Forelimb muscle (tissue), 1 donor: ENCODE measurements around the gene MARCHF10. TPM values are rescaled to one million over a fixed set of nuclear protein-coding genes. Genes with fewer than 3 reads are reported as not detected.
A peak's percentile ranks its signal among the peaks of the same experiment; 100 is the strongest.
"Not testable (repeated sequence)": the region's sequence is repeated elsewhere in the genome, so short reads cannot be mapped to it uniquely, and the experiment has no call there.

Experiments
- DNase-seq: peaks from one replicate; pipeline ENCODE4 v3.0.0-alpha.2; 2013; ENCODE audit warnings: low read depth
- polyA plus RNA-seq: library from polyadenylated mRNA; unstranded; fragments of 120-200 nt; gene quantifications from one replicate; pipeline ENCODE4 v1.2.1, GENCODE V29; 2013; ENCODE audit not compliant: insufficient read length

Gene MARCHF10, protein sequence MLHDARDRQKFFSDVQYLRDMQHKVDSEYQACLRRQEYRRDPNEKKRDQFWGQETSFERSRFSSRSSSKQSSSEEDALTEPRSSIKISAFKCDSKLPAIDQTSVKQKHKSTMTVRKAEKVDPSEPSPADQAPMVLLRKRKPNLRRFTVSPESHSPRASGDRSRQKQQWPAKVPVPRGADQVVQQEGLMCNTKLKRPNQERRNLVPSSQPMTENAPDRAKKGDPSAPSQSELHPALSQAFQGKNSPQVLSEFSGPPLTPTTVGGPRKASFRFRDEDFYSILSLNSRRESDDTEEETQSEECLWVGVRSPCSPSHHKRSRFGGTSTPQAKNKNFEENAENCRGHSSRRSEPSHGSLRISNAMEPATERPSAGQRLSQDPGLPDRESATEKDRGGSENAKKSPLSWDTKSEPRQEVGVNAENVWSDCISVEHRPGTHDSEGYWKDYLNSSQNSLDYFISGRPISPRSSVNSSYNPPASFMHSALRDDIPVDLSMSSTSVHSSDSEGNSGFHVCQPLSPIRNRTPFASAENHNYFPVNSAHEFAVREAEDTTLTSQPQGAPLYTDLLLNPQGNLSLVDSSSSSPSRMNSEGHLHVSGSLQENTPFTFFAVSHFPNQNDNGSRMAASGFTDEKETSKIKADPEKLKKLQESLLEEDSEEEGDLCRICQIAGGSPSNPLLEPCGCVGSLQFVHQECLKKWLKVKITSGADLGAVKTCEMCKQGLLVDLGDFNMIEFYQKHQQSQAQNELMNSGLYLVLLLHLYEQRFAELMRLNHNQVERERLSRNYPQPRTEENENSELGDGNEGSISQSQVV
- 0.77 TPM for polyA plus RNA-seq

DNA sequence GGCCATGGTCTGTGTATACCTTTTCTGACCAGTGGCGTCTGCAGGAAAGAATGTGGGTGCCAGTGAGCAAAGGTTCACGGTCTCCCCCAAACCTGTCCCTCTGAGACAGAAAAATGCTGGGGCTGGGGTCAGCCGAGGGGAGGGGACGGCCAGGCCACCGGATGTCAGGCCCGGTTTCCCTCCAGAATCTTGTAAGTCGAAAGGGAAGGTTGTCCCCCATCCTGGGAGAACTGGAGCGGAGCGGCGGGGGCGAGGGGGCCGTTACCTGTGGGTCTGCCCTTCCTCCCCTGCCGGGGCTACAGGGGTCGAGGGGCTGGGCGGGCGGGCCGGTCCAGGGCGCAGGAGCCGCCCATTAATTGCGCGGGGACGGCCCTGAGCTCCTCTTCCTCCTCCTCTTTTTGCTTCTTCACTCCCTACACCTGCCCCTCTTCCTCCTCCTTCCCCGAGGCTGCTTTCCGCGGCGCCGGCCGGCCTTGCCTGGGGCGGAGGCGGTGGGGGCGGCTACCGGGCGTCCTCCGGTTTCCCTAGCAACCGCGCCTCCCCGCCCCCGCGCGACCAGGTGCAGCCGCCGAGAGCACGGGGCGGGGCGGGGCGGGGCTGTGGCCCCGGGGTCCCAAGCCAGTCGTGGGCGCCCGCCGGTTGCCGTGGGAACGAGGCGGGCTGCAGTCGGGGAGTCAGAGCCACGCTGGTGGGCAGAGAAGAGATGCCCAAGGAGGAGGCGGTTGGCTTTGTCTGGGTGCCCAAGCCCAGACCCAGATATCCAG is at the start of gene MARCHF10:
TSS of gene MARCHF10 (minus strand) at position 503 of the 764 bp plus-strand sequence. CDS start 6,579 bp downstream, outside the sequence.
- DNase-seq: no peak

DNA sequence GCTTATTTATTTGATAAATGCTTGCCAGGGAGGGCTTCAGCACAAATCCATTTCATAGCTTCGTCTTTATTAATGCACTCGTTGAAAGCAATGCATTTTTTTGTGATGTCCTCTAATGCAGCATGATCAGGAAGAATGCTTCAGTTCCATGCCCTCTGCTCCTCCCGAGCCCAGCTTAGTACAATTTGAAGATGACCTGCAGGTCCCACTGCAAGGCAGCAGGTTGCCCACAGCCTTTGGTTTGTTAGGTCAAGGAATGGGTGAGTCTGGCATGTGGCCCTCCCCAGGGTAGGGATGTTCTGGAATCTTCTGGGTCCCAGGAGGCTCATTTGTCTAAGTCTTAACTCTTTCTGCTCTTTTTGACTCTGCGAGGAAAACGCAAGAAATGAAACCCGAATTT is 49.4 kb upstream of the MARCHF10 start:
- DNase-seq: no peak

DNA sequence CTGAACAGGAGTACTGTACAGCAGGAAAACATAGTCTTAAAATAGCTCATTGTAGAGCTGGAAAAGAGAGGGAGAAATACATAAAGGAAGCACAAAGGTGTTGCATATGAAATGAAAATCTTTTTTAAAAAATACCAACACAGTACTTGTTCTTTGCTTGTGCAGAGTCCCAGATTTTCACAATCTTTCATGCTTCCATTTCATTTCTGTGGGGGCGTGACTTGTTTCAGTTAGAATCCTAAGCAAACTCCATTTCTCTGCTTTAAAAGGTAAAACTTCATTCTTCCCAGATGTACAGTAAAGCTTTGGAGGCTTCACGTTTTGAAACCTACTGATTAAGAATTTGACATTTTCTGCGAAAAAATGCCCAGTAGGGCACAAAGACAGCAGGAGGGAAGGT is 48.5 kb upstream of the MARCHF10 start:
- DNase-seq: no peak

DNA sequence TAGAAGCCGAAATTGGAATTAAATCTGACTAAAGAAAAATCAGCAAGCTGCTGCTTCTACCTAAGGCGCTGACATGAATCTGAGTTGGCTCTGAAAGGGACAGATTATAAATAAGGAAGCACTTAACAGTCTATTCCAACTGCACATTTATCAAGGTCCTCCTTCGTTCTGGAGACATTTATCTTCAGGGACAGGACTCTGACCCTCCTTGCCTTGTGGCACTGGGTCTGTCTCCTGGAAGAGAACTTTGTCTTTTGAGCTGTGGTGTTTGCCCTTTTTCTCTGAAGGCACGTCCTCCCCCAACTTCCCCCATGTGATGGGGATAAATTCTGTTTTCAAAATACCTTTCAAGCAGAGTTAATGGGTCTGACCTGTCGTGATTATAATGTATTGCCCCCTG is 47.0 kb upstream of the MARCHF10 start:
- no peak for DNase-seq

DNA sequence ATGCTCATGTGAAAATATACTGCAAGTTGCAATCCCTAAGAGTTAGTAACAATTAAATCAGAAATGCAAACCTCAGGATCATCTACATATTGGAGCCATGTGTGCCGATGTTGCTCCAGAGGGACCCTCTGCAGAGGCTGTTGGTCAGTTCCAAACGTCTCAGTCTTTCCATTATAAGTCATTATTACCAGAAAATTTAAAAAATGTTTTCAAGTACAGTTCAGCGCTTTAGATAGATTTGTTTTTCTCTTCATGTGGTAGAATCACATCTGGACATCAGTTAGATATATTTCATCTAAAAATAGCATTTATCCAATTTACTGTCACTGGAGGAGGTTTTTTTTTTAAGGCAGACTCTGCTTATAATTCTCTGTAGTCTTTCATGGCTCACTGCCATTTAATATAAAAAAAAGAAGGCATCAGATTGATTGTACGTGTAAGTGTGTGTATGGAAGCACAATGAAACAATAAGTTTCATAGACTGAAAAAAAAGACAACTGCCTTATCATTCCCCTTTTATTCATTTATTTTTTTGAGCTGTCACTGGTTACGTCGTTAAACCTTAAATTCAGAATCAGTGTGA is 46.1 kb upstream of the MARCHF10 start:
- DNase-seq: peak; percentile 70

DNA sequence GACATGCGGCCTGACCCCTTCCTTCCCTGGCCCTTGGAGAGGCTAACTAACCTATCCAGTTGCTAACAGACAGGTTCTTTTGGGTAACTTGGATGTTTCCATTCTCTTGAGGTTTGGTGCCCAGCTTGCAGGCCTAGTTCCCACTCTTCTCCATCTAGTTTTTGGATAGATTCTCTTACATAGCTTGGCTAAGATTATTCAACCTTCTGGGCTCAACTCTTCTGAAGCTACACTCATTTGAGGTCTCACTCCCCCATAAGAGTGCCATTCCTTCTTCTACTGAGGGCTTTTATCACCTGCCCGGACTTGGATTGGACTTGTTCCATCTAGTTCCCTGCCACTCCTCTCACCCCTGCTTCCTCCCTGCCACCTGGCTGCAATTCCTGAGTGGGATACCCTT is 44.1 kb upstream of the MARCHF10 start:
- no peak for DNase-seq

DNA sequence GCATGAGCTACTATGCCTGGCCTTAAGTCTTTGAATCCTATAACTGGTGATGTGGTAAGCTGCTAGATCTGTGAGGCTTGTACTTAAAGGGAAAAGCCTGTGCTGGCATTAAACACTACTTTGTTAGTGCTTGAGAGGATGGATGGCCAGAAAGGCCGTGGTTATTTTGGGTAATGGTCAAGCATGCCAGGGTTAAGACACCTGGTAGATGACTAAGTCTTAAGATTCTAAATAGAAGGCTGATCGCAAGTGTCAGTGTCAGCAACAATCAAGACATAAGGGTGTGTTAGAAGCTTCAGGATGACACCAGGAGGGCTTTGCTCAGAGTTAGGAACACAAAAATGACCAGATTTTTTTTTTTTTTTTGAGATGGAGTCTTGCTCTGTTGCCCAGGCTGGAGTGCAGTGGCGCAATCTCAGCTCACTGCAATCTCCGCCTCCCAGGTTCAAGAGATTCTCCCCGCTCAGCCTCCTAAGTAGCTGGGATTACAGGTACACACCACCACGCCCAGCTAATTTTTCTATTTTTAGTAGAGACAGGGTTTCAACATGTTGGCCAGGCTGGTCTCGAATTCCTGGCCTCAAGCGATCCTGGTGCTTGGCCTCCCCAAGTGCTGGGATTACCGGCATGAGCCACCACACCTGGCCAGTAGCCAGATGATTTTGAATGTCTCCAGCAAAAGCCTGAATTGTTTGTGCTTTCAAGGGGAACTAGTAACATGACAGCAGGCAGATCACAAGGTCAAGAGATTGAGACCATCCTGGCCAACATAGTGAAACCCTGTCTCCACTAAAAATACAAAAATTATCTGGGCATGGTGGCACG is 41.7 kb upstream of the MARCHF10 start:
- not testable (repeated sequence) for DNase-seq

DNA sequence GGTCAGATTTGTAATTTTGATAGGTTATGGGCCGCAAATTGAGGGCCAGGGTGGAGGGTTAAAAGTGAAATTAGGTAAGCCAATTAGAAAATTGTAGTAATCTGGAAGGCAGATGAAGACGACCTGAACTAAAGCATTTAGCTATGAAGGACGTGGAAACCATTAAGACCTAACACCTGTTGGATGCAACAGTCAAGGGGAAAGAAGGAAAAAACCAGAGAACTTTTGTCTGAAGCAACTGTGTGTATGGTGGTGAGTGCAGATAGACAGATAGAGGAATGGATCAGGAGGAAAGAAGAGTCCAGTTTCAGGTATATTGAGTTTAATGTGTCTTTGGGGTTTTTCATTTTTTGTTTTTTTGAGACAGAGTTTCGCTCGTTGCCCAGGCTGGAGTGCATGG is 40.2 kb upstream of the MARCHF10 start:
- no peak for DNase-seq

DNA sequence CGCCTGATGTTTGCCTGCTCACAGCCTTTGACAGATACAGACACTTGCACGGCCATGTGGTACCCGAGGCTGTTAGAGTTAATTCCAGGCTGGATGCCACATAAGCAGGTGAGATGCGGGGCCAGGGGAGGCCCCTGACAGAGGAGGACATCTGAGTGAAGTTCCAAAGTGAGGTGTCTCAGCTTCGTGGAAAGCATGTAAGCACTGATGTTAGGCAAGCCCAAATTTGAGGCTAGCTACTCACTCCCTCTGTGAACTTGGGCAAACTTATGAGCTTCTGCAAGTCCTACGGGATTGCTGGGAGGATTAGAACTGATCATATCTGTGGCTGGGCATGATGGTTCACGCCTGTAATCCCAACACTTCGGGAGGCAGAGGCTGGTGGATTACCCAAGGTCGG is 39.3 kb upstream of the MARCHF10 start:
- no peak for DNase-seq

DNA sequence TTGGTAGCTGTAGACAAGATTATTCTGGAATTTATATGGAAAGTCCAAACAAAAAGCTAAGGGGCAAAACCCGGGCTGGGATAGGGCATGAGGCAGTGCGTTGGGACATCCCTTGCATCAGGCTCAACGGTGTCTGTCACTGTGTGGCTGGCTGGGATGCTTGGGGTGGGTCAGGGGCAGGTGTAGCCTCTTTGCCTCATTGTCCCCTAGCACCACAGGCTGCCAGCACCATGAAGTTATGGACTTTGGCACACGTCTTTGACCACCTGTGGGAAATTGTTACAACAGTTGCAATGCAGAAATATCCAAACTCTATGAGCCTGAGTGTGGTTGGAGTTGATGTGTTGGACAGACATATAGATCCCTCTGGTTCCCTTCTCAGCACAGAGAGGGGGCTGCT is 32.8 kb upstream of the MARCHF10 start:
- no peak for DNase-seq

DNA sequence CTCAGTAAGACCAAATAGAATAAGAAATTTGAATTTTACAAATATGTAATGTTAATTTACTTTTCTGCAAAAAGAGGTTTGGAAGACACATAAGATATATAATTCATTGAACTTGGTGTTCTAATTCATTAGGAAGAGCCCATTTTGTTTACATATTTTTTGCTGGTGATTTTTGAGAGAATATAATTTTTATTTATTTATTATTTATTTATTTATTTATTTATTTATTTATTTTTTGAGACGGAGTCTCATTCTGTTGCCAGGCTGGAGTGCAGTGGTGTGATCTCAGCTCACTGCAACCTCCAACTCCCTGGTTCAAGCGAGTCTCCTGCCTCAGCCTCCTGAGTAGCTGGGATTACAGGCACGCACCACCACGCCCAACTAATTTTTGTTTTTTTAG is 25.7 kb upstream of the MARCHF10 start:
- not testable (repeated sequence) for DNase-seq

DNA sequence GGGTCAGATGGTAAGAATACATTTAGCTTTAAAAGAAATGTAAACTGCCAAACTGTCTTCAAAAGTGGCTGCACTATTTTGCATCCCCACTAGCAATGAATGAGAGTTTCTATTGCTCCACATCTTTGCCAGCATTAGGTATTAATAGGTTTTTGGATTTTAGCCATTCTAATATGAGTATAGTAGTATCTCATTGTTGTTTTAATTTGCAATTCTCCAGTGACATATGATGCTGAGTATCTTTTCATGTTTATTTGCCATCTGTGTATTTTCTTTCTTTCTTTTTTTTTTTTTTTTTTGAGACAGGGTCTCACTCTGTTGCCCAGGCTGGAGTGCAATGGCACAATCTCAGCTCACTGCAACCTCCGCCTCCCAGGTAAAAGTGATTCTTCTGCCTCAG is 24.3 kb upstream of the MARCHF10 start:
- no peak for DNase-seq

DNA sequence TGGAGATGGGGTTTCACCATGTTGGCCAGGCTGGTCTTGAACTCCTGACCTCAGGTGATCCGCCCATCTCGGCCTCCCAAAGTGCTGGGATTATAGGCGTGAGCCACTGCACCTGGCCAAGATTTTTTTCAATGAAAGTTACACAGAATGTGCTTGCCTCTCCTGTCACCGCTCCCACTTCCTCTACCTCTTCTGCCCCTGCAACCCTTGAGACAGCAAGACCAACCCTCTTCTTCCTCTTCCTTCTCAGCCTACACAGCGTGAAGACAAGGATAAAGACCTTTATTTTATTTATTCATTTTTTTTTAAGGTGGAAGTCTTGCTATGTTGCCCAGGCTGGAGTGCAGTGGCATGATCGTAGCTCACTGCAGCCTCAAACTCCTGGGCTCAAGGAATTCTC is 23.0 kb upstream of the MARCHF10 start:
- not testable (repeated sequence) for DNase-seq

DNA sequence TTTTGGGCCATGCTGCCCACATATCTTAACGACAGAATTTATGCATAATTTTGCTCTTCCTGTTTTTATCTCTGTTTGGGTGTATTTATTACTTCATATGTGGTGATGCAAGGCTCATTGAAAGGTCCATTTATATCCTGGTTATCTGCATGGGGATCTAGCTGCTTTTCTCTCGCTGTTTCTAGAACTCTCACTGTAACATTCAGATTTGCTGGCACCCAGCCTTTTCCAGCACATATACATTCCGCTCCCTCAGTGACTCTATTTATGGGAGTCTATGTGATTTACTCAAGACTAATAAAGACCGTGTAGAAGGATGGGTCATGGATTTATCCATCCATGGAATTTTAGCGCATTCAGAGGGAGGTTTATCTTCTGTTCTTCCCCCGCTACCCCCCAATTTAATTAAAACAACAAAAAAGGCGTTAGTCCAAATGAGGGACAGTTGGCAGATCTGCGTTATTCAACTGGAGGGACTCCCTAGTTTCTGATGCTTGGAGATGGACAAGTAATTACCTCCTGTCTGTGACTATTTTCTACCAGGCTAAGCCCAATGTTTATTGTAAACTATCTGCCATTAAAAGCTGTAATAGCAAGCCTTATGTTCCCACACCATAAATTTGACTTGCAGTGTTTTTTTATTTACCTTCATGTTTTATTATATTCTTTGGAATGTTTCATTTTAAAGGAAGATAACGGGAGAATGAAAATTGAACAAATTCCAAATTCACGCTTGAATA is 19.8 kb upstream of the MARCHF10 start:
- no peak for DNase-seq

DNA sequence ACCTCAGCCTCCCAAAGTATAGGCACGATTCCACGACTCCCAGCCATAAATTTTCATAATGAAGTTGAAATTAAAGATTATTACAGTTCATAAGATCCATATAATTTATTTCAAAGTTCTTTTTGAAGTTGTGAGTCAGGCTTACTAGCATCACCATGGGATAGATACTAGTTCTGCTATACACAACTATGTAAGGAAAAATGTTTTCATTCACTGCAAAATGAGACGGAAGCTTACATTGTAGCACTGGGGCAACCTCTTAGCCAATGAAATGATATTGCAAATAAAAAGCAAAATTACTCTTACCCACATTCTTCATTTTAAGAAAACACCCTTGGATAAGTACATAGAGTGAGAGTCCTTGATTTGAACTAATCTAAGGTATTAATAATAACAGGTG is 18.8 kb upstream of the MARCHF10 start:
- no peak for DNase-seq

DNA sequence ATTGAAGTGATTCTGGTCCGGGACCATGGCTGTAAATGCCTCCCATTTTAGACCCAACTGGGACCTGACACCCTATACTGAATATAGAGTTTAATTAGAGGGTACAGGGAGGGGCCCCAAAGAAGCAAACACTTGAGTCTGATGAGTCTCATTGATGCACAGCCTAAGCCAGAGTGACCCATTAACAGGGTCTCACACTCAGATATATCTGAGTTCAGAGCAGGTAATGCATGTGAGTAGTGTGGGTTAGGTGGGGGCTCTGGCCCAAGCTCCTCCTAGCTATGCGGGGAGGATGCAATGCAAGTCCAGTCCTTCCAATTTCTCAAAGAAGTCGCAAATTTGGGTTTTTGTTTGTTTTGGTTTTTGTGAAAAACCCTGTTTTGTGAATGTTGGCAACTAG is 17.1 kb upstream of the MARCHF10 start:
- no peak for DNase-seq

DNA sequence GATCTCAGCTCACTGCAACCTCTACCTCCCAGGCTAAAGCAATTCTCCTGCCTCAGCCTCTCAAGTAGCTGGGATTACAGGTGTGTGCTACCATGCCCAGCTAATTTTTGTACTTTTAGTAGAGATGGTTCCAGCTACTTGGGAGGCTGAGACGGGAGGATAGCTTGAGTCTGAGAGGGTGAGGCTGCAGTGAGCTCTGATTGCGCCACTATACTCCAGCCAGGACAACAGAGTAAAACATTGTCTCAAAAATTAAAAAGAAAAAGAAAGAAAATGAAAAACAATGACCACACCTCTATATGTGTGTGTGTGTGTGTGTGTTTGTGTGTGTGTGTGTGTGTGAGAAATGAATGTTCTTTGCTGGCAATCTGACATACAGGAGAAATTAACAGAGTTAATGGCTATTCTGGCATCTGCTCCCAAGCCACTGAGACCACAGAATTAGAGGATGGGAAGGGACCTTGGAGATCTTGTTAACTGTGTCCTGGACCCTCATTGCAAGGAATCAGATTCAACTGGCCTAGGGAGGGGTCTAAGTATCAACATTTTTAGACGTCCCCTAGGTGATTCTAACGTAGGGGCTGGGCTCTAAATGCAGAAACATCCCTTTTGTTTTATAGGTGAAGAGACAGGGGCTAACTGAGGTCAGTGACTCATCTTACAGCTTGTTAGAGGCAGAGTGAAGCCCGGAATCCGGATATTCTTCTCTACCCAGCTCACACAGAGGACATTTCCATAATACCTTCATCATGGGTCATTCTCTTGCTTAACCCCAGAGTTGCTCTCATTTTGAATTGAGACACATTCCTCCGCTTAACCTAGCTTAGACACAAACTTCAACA is 16.4 kb upstream of the MARCHF10 start:
- no peak for DNase-seq

DNA sequence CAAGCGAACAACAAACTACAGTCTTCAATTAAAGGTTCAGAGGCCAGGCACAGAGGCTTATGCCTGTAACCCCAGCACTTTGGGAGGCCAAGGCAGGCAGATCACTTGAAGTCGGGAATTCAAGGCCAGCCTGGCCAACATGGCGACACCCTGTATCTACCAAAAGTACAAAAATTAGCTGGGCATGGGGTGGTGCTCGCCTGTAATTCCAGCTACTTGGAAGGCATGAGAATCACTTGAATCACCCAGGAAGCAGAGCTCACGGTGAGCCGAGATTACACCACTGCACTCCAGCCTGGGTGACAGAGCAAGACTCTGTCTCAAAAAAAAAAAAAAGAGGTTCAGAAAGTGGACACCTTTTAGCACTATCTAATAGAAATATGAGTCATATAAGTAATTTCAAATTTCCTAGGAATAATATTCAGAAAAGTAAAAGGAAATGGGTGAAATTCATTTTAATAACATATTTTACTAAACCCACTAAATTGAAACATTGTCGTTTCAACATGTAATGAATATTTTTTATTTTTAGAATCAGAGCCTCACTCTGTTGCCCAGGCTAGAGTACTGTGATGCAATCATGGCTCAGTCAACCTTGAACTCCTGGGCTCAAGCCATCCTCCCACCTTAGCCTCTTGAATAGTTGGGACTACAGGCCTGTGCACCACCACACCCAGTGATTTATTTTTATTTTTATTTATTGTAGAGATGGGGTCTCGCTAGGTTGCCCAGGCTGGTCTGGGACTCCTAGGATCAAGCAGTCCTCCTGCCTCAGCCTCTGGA is 15.2 kb upstream of the MARCHF10 start:
- no peak for DNase-seq
